Measurements from ENCODE around the gene EEFSEC. TPM values are rescaled to one million over a fixed set of nuclear protein-coding genes. Genes with fewer than 3 reads are reported as not detected.

EEFSEC gene
- total RNA-seq, 1 donor from 2014 or later: 2.2 TPM

- no peak for DNase-seq
These were observed 68.0 kb downstream of the EEFSEC start for GRCh38 chr3:128221328-128221727.

- no peak for DNase-seq
These were observed 69.6 kb downstream of the EEFSEC start for GRCh38 chr3:128222796-128223385.

- peak; percentile 3 for DNase-seq
These were observed 73.0 kb downstream of the EEFSEC start for GRCh38 chr3:128226186-128226725.

- DNase-seq: peak; percentile 76
These were observed 73.6 kb downstream of the EEFSEC start for GRCh38 chr3:128226795-128227395.

- DNase-seq: no peak
These were observed 74.2 kb downstream of the EEFSEC start for GRCh38 chr3:128227507-128227906.

- no peak for DNase-seq
These were observed 75.2 kb downstream of the EEFSEC start for GRCh38 chr3:128228366-128228910.

GRCh38 chr3:128229106-128229857, 76.0 kb downstream of the EEFSEC start:
- DNase-seq: no peak

- no peak for DNase-seq
These were observed 78.3 kb downstream of the EEFSEC start for GRCh38 chr3:128231606-128232005.

GRCh38 chr3:128232376-128233178, 79.3 kb downstream of the EEFSEC start:
- no peak for DNase-seq

- DNase-seq: no peak
These were observed 82.1 kb downstream of the EEFSEC start for GRCh38 chr3:128235207-128235926.

GRCh38 chr3:128236657-128237056, 83.4 kb downstream of the EEFSEC start:
- DNase-seq: no peak

- DNase-seq: no peak
These were observed 84.3 kb downstream of the EEFSEC start for GRCh38 chr3:128237348-128238183.

GRCh38 chr3:128238184-128238489, 84.9 kb downstream of the EEFSEC start:
- DNase-seq: no peak

GRCh38 chr3:128239304-128239703, 86.0 kb downstream of the EEFSEC start:
- no peak for DNase-seq

- no peak for DNase-seq
These were observed 87.0 kb downstream of the EEFSEC start for GRCh38 chr3:128240232-128240631.

- no peak for DNase-seq
These were observed 88.5 kb downstream of the EEFSEC start for GRCh38 chr3:128241741-128242140.

- DNase-seq: peak; percentile 23
These were observed 89.7 kb downstream of the EEFSEC start for GRCh38 chr3:128242818-128243601.

- DNase-seq: no peak
These were observed 90.6 kb downstream of the EEFSEC start for GRCh38 chr3:128243602-128244504.

- no peak for DNase-seq
These were observed 92.2 kb downstream of the EEFSEC start for GRCh38 chr3:128245460-128245859.
